Fibroblast of mammary gland (primary cell): ENCODE data around the gene PLTP.

Source experiments
- DNase-seq: peaks from one replicate; pipeline ENCODE4 v3.0.0-alpha.2; 2010; ENCODE audit warnings: low read depth
- H3K4me3 ChIP-seq: 2 replicates; pipeline ENCODE4 v1.5.1; 2011; ENCODE audit warnings: low read depth, mild to moderate bottlenecking, low read length, moderate library complexity; ENCODE audit not compliant: control insufficient read depth
- CTCF ChIP-seq: conservative IDR thresholded peaks from 2 replicates; pipeline ENCODE4 v1.5.1; 2011; ENCODE audit warnings: low read depth, low read length, inconsistent platforms; ENCODE audit not compliant: control insufficient read depth, insufficient read depth

PLTP gene

GRCh38 chr20:45910670-45911485 is 1.1 kb downstream of the PLTP start:
- TF ChIP-seq CTCF = no peak
- peak overlapping the region; percentile 56 for H3K4me3 ChIP-seq
- DNase-seq = peak; percentile 100

- no peak for DNase-seq
- peak overlapping the region; percentile 30 for H3K4me3 ChIP-seq
- no peak for TF ChIP-seq CTCF
These were observed 1.9 kb downstream of the PLTP start for GRCh38 chr20:45909817-45910669.

- no peak for DNase-seq
- H3K4me3 ChIP-seq = no peak overlapping the region
- no peak for TF ChIP-seq CTCF
These were observed 2.6 kb downstream of the PLTP start for GRCh38 chr20:45909336-45909808.

GRCh38 chr20:45908084-45908483 is 3.9 kb downstream of the PLTP start:
- no peak for TF ChIP-seq CTCF
- H3K4me3 ChIP-seq = no peak overlapping the region
- no peak for DNase-seq

- no peak overlapping the region for H3K4me3 ChIP-seq
- TF ChIP-seq CTCF = no peak
- DNase-seq = no peak
These were observed 4.6 kb downstream of the PLTP start for GRCh38 chr20:45907219-45907948.

GRCh38 chr20:45905505-45906079 is 6.4 kb downstream of the PLTP start:
- DNase-seq = peak; percentile 79
- no peak for TF ChIP-seq CTCF
- no peak overlapping the region for H3K4me3 ChIP-seq
